Adrenal gland (tissue), 12 donors: ENCODE results near the gene SHKBP1. TPM values are rescaled to one million over a fixed set of nuclear protein-coding genes. Genes with fewer than 3 reads are reported as not detected.

Experiments
- DNase-seq, 7 donors: peaks; one replicate each; pipeline ENCODE4 v3.0.0-alpha.2; 2019 to 2020
- H3K27ac ChIP-seq, 5 donors: fragments of 200-600 bp; sonication (generic) in 4 of 5; 1 replicate in 3 of 5; 2 replicates in 2 of 5; pipeline versions ENCODE4 v1.5.1 to v1.8.0; 2016 to 2020; ENCODE audit warnings: mild to moderate bottlenecking in 1 of 5
- H3K27me3 ChIP-seq: fragments of 200-600 bp; 2 replicates; pipeline ENCODE4 v1.8.0; 2021
- H3K36me3 ChIP-seq, 2 donors: fragments of 200-600 bp; replicated peaks in 1 of 2; 1 replicate in 1 of 2; 2 replicates in 1 of 2; pipeline versions ENCODE4 v1.5.1 to v1.8.0; 2018 to 2022
- H3K4me1 ChIP-seq, 2 donors: fragments of 200-600 bp; replicated peaks in 1 of 2; 1 replicate in 1 of 2; 2 replicates in 1 of 2; pipeline versions ENCODE4 v1.5.1 to v1.8.0; 2018 to 2021
- H3K4me3 ChIP-seq, 4 donors: fragments of 200-600 bp; sonication (generic) in 3 of 4; one replicate each; pipeline ENCODE4 v1.5.1; 2016 to 2018
- H3K9me3 ChIP-seq, 3 donors: fragments of 200-600 bp; sonication (generic) in 1 of 3; replicated peaks in 1 of 3; 1 replicate in 2 of 3; 2 replicates in 1 of 3; pipeline versions ENCODE4 v1.5.1 to v1.8.0; 2016 to 2021
- POLR2A ChIP-seq, 2 donors: fragments of 450-650 bp; IDR thresholded peaks; one replicate each; pipeline ENCODE4 v1.6.1; 2017; ENCODE audit warnings: antibody characterized with exemption in 2 of 2, mild to moderate bottlenecking in 2 of 2, moderate library complexity in 1 of 2
- WGBS, 4 donors: extraction: QIAGEN DNeasy Blood & Tissue Kit in 2 of 4; methylation state at CpG; one replicate each; pipeline versions ENCODE4 v1.1.5 to v1.1.7; 2013 to 2017; 5-methylcytosine and 5-hydroxymethylcytosine counted together
- intact Hi-C, 2 donors: fragments of 100-400 bp; cut with DNase I; formaldehyde crosslinking; loops; one replicate each; pipeline versions ENCODE4 v1.14.1 to v1.15.0; 2022 to 2023
- polyA plus RNA-seq, 3 donors: library from polyadenylated mRNA; stranded (reverse); fragments of 200-250 nt in 2 of 3; fragments of 350-450 nt in 1 of 3; fragmentation: Illumina TruSeq in 1 of 3; extraction: RNeasy Lipid Tissue Mini Kit (QIAGEN cat#74804) in 1 of 3; gene quantifications; one replicate each; pipeline ENCODE4 v1.2.3, GENCODE V29; 2013 to 2014
- total RNA-seq, 9 donors: library from RNA; depleted of rRNA in 4 of 9; stranded (reverse); fragments of >200 nt in 4 of 9; fragments of 120-200 nt in 1 of 9; fragmentation: NEBNext Ultra II Directional in 1 of 9; extraction: Animal tissue kit (Norgen Biotek cat#: 25700) in 1 of 9; gene quantifications; one replicate each; pipeline versions ENCODE4 v1.1.0 to v1.2.4, GENCODE V29; 2013 to 2023
- TF ChIP-seq, protein P1 (sequence below), 6 experiments: fragments of 450-650 bp in 4 of 6; fragments of 200-600 bp in 2 of 6; sonication (generic) in 1 of 6; IDR thresholded peaks; 1 replicate in 5 of 6; 2 replicates in 1 of 6; pipeline versions ENCODE4 v1.5.1 to v1.8.0; 2016 to 2021; ENCODE audit warnings: antibody characterized with exemption in 6 of 6, mild to moderate bottlenecking in 2 of 6, moderate library complexity in 1 of 6
- donor health status: healthy with polysubstance abuse.
- donor health status: Bipolar disorder and iron deficiency.
- donor health status: DM: yes; HTN: yes; CAD: no.
- donor health status: DM: no; HTN: no; CAD: no.
- donor health status: DM: no; HTN: no; CAD: no.
- donor health status: DM: yes; HTN: yes; CAD: no.

SHKBP1 gene
- total and polyA plus RNA-seq, 12 donors = 12.5 to 157 (median 51.6) TPM

GRCh38 chr19:40598121-40598917, 21.6 kb downstream of the SHKBP1 start:
- intact Hi-C loops = loop anchor here (5.0 to 10.0 kb wide), 2 partner anchors 66 to 134 kb away; partner anchors contain the start of genes BLVRB (in 1 of the 2) and SPTBN4 (in 1 of the 2)
- peak; percentile 83 to 92 (median 89) for DNase-seq
- Histone ChIP-seq H3K9me3 (no peaks in the 10 kb centered on the region), H3K4me3 (no peak overlapping the region), H3K27ac (no peak overlapping the region), H3K4me1 (peaks cover 14 to 45% of the 10 kb centered on the region in 2 donors), H3K36me3 (no peaks in the 10 kb centered on the region), H3K27me3 (peaks cover 15% of the 10 kb centered on the region)
- 1% methylated on average over 16 to 46 of the region's 46 CpGs for WGBS, 4 donors
- TF ChIP-seq, protein P1, sequence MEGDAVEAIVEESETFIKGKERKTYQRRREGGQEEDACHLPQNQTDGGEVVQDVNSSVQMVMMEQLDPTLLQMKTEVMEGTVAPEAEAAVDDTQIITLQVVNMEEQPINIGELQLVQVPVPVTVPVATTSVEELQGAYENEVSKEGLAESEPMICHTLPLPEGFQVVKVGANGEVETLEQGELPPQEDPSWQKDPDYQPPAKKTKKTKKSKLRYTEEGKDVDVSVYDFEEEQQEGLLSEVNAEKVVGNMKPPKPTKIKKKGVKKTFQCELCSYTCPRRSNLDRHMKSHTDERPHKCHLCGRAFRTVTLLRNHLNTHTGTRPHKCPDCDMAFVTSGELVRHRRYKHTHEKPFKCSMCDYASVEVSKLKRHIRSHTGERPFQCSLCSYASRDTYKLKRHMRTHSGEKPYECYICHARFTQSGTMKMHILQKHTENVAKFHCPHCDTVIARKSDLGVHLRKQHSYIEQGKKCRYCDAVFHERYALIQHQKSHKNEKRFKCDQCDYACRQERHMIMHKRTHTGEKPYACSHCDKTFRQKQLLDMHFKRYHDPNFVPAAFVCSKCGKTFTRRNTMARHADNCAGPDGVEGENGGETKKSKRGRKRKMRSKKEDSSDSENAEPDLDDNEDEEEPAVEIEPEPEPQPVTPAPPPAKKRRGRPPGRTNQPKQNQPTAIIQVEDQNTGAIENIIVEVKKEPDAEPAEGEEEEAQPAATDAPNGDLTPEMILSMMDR (IDR thresholded peaks at IDR 0.05) = peak; percentile 94 to 97 (median 95)
- no peak for TF ChIP-seq POLR2A (IDR thresholded peaks at IDR 0.05)

- 9 to 10% (median 9%) methylated on average over 12 to 15 of the region's 15 CpGs for WGBS, 4 donors
- H3K27ac ChIP-seq = no peak overlapping the region
- intact Hi-C loops = loop anchor here (5.0 to 10.0 kb wide), 2 partner anchors 67 to 134 kb away; partner anchors contain the start of genes BLVRB (in 1 of the 2) and SPTBN4 (in 1 of the 2)
- H3K4me3 ChIP-seq = no peak overlapping the region
- H3K4me1 ChIP-seq = peaks cover 18 to 48% of the 10 kb centered on the region in 2 donors
- TF ChIP-seq, protein P1 (IDR thresholded peaks at IDR 0.05) = no peak
- no peak for TF ChIP-seq POLR2A (IDR thresholded peaks at IDR 0.05)
- no peaks in the 10 kb centered on the region for H3K9me3 ChIP-seq
- no peaks in the 10 kb centered on the region for H3K36me3 ChIP-seq
- no peak for DNase-seq
- H3K27me3 ChIP-seq = peaks cover 15% of the 10 kb centered on the region
Observed at GRCh38 chr19:40598918-40599307, 22.2 kb downstream of the SHKBP1 start.

DNA sequence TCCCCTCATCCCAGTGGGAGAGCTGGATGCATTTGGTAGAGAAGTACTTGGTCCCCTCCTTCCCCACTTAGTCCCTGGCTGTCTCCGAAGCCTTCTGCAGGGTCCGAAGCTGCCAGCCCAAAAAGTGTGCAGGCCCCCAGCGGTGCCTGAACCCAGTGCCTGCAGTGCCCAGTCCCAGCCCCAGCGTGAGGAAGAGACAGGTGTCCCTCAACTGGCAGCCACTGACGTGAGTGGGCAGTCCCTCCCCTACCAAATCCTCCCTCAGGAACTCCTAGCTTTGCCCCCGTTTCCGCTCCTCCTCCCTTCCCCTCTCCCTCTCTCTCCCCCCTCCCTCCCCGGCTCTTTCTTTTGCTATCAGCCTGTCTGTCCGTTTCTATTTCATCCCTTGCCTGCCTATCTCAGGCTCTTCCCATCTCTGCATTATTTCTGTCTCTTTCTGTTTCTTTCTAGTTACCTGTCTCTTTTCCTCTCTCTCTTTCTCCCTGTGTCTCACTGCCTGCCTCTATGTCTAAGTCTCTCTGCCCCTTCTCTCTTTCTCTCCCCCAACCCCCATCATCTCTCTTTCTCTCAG, 22.7 kb downstream of the SHKBP1 start:
- 3 to 7% (median 5%) methylated on average over 6 to 9 of the region's 9 CpGs for WGBS, 4 donors
- Histone ChIP-seq H3K36me3 (no peaks in the 10 kb centered on the region), H3K4me3 (no peak overlapping the region), H3K27ac (peak overlapping the region in 2 of 5 donors; percentile 21 to 23), H3K27me3 (peaks cover 15% of the 10 kb centered on the region), H3K4me1 (peaks cover 22 to 53% of the 10 kb centered on the region in 2 donors), H3K9me3 (no peaks in the 10 kb centered on the region)
- intact Hi-C loops = loop anchor here (5.0 to 10.0 kb wide), 2 partner anchors 67 to 135 kb away; partner anchors contain the start of genes BLVRB (in 1 of the 2) and SPTBN4 (in 1 of the 2)
- DNase-seq = no peak
- TF ChIP-seq POLR2A (IDR thresholded peaks at IDR 0.05) = no peak
- TF ChIP-seq, protein P1 (IDR thresholded peaks at IDR 0.05) = no peak

- peak overlapping the region in 3 of 5 donors; percentile 3 to 23 (median 21) for H3K27ac ChIP-seq
- DNase-seq = peak in 2 of 7 donors; percentile 38 to 47
- peaks cover 15% of the 10 kb centered on the region for H3K27me3 ChIP-seq
Observed at GRCh38 chr19:40599902-40600569, 23.4 kb downstream of the SHKBP1 start.

More at GRCh38 chr19:40599902-40600569, 23.4 kb downstream of the SHKBP1 start:
- intact Hi-C loops = loop anchor here (5.0 to 10.0 kb wide), 3 partner anchors 58 to 135 kb away; partner anchors contain the start of genes BLVRB (in 1 of the 2) and SPTBN4 (in 1 of the 2)
- TF ChIP-seq, protein P1 (IDR thresholded peaks at IDR 0.05) = no peak
- TF ChIP-seq POLR2A (IDR thresholded peaks at IDR 0.05) = no peak
- H3K9me3 ChIP-seq = no peaks in the 10 kb centered on the region
- 3 to 8% (median 4%) methylated on average over 8 to 43 of the region's 43 CpGs for WGBS, 4 donors
- H3K36me3 ChIP-seq = no peaks in the 10 kb centered on the region
- H3K4me1 ChIP-seq = peaks cover 28 to 59% of the 10 kb centered on the region in 2 donors
- H3K4me3 ChIP-seq = no peak overlapping the region
